NCI-H1436 treated with DMSO at 0.1 percent for 48 hours (cell line): Measurements from ENCODE around the gene FBXL16.

ENCODE experiments used
- DNase-seq: peaks from one replicate; lab custom pipeline; 2025; lab: John Stamatoyannopoulos, UW

Gene FBXL16

GRCh38 chr16:734981-735881, 29.6 kb upstream of the FBXL16 start:
- DNase-seq = no peak

- no peak for DNase-seq
Observed at GRCh38 chr16:734208-734980, 28.8 kb upstream of the FBXL16 start.

- DNase-seq = no peak
Observed at GRCh38 chr16:733382-734207, 28.0 kb upstream of the FBXL16 start.

GRCh38 chr16:732936-733335, 27.3 kb upstream of the FBXL16 start:
- no peak for DNase-seq

GRCh38 chr16:732332-732731, 26.7 kb upstream of the FBXL16 start:
- DNase-seq = no peak

GRCh38 chr16:730666-731509, 25.3 kb upstream of the FBXL16 start:
- DNase-seq = no peak

- DNase-seq = no peak
Observed at GRCh38 chr16:729768-730665, 24.4 kb upstream of the FBXL16 start.

- no peak for DNase-seq
Observed at GRCh38 chr16:728890-729744, 23.5 kb upstream of the FBXL16 start.

GRCh38 chr16:728131-728889, 22.7 kb upstream of the FBXL16 start:
- no peak for DNase-seq

- no peak for DNase-seq
Observed at GRCh38 chr16:727291-727977, 21.8 kb upstream of the FBXL16 start.

GRCh38 chr16:726438-727290, 21.1 kb upstream of the FBXL16 start, which contains the start of the genes CCDC78 and HAGHL:
CCDC78 (minus strand) TSS chr16:726443; CDS start chr16:726367, 76 bp downstream.
HAGHL (plus strand) TSS chr16:727106; CDS start chr16:727510, 404 bp downstream.
- no peak for DNase-seq

GRCh38 chr16:726188-726437, 20.5 kb upstream of the FBXL16 start:
- no peak for DNase-seq

- DNase-seq = no peak
Observed at GRCh38 chr16:725463-726187, 20.0 kb upstream of the FBXL16 start.

GRCh38 chr16:725041-725376, 19.4 kb upstream of the FBXL16 start:
- no peak for DNase-seq

- no peak for DNase-seq
Observed at GRCh38 chr16:724188-725040, 18.8 kb upstream of the FBXL16 start.

GRCh38 chr16:723695-724094, 18.1 kb upstream of the FBXL16 start:
- no peak for DNase-seq
